Measurements from ENCODE around the gene C19orf12.
"Not testable (repeated sequence)": the region's sequence is repeated elsewhere in the genome, so short reads cannot be mapped to it uniquely, and the experiment has no call there.

The C19orf12 gene

DNA sequence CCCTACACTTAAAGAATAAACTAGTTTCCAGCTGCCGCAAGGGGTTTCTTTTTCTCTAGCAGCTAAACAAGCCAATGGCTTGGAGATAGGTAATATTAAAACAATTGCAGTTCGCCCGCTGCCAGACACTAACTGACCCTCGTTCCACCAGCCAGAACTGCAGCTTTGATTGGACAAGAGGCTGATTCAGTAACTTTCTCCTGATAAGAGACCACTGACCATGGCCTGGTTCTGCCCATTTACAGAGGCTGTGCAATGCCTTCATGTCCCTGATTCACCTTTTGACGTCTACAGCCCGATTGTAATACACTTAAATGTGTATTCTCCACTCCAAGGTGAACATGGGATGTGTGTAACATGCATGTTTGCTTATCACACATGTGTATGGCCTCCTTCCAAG lies 12.8 kb upstream of the C19orf12 start:
- no peak overlapping the region for H3K9ac ChIP-seq (ENCODE audit: low read depth, low read length)

GRCh38 chr19:29724746-29725145 lies 9.7 kb upstream of the C19orf12 start:
- Histone ChIP-seq H3K36me3 (ENCODE audit: insufficient read depth, low read length) (no peaks in the 10 kb centered on the region), H3K27ac (ENCODE audit: low read depth, low read length) (peak overlapping the region; percentile 24; the same call in 1 of the 2 replicates), H3K9ac (ENCODE audit: low read depth, low read length) (peak overlapping the region; percentile 78), H3K4me1 (ENCODE audit: insufficient read depth, low read length) (peaks cover 5% of the 10 kb centered on the region), H3K9me3 (ENCODE audit: insufficient read depth, low read depth, low read length) (no peaks in the 10 kb centered on the region), H3K4me3 (ENCODE audit: low read length) (peak overlapping the region; percentile 36), H3K27me3 (ENCODE audit: insufficient read depth, low read length) (peaks cover 16% of the 10 kb centered on the region)
- WGBS: 75% methylated on average over 13 of the region's 14 CpGs

More for the DNA sequence above, 12.8 kb upstream of the C19orf12 start:
- H3K27ac ChIP-seq (ENCODE audit: low read depth, low read length): no peak overlapping the region
- peaks cover 15% of the 10 kb centered on the region for H3K27me3 ChIP-seq (ENCODE audit: insufficient read depth, low read length)
- H3K4me1 ChIP-seq (ENCODE audit: insufficient read depth, low read length): peaks cover 5% of the 10 kb centered on the region
- WGBS: 94% methylated on average over 6 of the region's 6 CpGs
- H3K4me3 ChIP-seq (ENCODE audit: low read length): no peak overlapping the region
- no peaks in the 10 kb centered on the region for H3K36me3 ChIP-seq (ENCODE audit: insufficient read depth, low read length)
- H3K9me3 ChIP-seq (ENCODE audit: insufficient read depth, low read depth, low read length): no peaks in the 10 kb centered on the region

- 30% methylated on average over 39 of the region's 39 CpGs for WGBS
- Histone ChIP-seq H3K36me3 (ENCODE audit: insufficient read depth, low read length) (no peaks in the 10 kb centered on the region), H3K9me3 (ENCODE audit: insufficient read depth, low read depth, low read length) (no peaks in the 10 kb centered on the region), H3K9ac (ENCODE audit: low read depth, low read length) (peak overlapping the region; percentile 78), H3K27ac (ENCODE audit: low read depth, low read length) (peak overlapping the region; percentile 25; the same call in 1 of the 2 replicates), H3K27me3 (ENCODE audit: insufficient read depth, low read length) (peaks cover 16% of the 10 kb centered on the region), H3K4me3 (ENCODE audit: low read length) (peak overlapping the region; percentile 36), H3K4me1 (ENCODE audit: insufficient read depth, low read length) (peaks cover 5% of the 10 kb centered on the region)
These were observed 9.1 kb upstream of the C19orf12 start for GRCh38 chr19:29724102-29724641.

DNA sequence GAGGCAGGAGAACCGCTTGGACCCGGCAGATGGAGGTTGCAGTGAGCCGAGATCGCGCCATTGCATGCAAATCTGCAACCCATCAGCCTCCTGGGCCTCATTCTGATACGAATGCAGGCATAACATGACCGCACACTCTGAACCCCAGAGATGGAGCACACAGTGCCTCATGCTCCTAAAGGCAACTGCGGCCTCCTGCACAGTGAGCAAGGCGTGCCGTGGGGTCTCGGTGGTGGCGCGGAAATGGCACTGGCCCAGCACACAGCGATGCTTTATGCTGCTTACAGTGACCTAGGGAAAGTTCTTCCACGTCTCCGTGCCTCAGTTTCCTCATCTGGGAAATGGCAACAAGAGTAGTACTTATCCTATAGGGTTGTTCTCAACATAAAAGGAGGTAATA lies 2.0 kb upstream of the C19orf12 start:
- Histone ChIP-seq H3K27me3 (ENCODE audit: insufficient read depth, low read length) (no peaks in the 10 kb centered on the region), H3K4me3 (ENCODE audit: low read length) (no peak overlapping the region), H3K4me1 (ENCODE audit: insufficient read depth, low read length) (peaks cover 3% of the 10 kb centered on the region; the same call in 1 of the 2 replicates), H3K27ac (ENCODE audit: low read depth, low read length) (no peak overlapping the region), H3K36me3 (ENCODE audit: insufficient read depth, low read length) (no peaks in the 10 kb centered on the region), H3K9me3 (ENCODE audit: insufficient read depth, low read depth, low read length) (no peaks in the 10 kb centered on the region), H3K9ac (ENCODE audit: low read depth, low read length) (no peak overlapping the region)
- 91% methylated on average over 16 of the region's 16 CpGs for WGBS

DNA sequence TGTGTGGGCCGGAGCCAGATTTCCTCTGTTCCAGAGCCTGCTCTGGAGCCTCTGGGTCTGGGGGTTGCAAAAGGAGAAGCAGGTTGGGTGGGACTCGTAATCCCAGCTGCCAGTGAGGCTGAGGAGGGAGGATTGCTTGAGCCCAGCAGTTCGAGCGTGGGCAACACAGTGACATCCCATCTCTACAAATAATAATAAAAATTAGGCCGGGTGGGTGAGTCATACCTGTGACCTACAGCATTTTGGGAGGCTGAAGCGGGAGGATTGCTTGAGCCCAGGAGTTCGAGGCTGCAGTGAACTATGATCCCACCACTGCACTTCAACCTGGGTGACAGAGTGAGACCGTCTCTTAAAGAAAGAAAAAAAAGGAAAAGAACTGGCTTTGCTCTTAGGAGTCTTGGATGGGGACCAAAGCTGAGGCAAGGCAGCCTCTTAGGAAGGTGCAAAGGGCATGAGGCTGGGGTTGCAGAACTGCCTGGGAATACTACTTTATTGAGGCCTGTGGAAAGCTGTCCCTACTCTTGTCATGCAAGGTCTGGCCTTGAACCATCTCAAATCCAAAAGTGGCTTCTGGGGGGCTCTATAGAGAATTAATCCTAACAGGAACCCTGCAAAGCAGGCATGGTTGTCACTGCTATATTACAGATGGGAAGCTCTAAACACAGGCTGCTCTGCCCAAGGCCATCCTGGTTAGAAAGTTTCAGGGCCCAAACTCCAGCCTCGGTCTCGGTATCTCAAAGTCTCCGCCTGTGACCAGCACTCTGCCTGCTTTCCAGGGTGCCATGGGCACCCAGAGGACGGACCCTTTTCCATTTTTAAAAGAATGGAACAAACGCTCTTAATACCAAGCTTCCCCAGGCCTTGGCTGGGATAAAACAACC lies 880 bp upstream of the C19orf12 start:
- Histone ChIP-seq H3K36me3 (ENCODE audit: insufficient read depth, low read length) (no peaks in the 10 kb centered on the region), H3K4me3 (ENCODE audit: low read length) (peak overlapping the region; percentile 73), H3K9ac (ENCODE audit: low read depth, low read length) (peak overlapping the region; percentile 87), H3K4me1 (ENCODE audit: insufficient read depth, low read length) (peaks cover 3% of the 10 kb centered on the region; the same call in 1 of the 2 replicates), H3K27me3 (ENCODE audit: insufficient read depth, low read length) (no peaks in the 10 kb centered on the region), H3K9me3 (ENCODE audit: insufficient read depth, low read depth, low read length) (no peaks in the 10 kb centered on the region), H3K27ac (ENCODE audit: low read depth, low read length) (peak overlapping the region; percentile 76; the same call in 1 of the 2 replicates)
- 66% methylated on average over 11 of the region's 13 CpGs for WGBS

- Histone ChIP-seq H3K4me3 (ENCODE audit: low read length) (peak overlapping the region; percentile 73), H3K9me3 (ENCODE audit: insufficient read depth, low read depth, low read length) (no peaks in the 10 kb centered on the region), H3K27me3 (ENCODE audit: insufficient read depth, low read length) (no peaks in the 10 kb centered on the region), H3K4me1 (ENCODE audit: insufficient read depth, low read length) (peaks cover 3% of the 10 kb centered on the region; the same call in 1 of the 2 replicates), H3K36me3 (ENCODE audit: insufficient read depth, low read length) (no peaks in the 10 kb centered on the region; the same call in 1 of the 2 replicates), H3K9ac (ENCODE audit: low read depth, low read length) (peak overlapping the region; percentile 87), H3K27ac (ENCODE audit: low read depth, low read length) (no peak overlapping the region)
- WGBS: 54% methylated on average over 12 of the region's 15 CpGs
These were observed 599 bp downstream of the C19orf12 start for GRCh38 chr19:29714371-29714952.

DNA sequence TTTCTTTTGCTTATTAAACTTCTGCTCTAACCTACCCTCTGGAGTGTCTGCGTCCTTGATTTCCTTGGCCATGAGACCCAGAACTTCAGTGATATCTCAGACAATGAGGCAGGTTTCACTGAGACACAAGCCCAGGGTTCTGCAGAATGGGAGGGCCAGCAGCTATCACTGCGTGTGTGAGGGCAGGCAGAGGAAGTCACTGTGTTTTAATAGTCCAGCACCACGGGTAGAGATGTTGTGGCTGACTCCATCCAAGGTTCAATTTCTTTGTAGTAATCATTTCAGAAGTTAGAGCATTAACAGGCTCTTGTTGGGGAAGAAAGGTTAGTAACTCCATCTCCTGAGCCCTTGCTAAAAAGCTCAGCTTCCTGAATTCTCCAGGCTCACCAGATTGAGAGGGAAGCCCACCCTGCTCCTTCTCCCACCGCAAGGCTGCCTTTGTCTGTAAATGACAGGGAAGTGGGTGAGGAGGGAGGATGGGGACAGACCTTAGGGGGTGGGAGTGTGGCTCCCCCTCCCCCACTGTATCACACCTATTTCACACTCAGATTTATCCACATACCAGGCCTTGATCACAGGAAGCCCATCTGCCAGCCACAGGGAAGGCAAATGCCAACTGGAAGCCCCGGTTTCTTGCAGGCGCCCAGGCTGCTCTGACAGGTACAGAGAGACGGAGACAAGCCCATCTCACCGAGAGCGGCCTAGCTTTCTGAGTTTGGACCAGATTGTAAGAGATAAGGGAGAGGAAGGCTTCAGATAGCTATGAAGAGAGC lies 2.1 kb downstream of the C19orf12 start:
- H3K27me3 ChIP-seq (ENCODE audit: insufficient read depth, low read length): no peaks in the 10 kb centered on the region
- 78% methylated on average over 8 of the region's 9 CpGs for WGBS
- peaks cover 3% of the 10 kb centered on the region; the same call in 1 of the 2 replicates for H3K4me1 ChIP-seq (ENCODE audit: insufficient read depth, low read length)
- H3K27ac ChIP-seq (ENCODE audit: low read depth, low read length): no peak overlapping the region
- no peaks in the 10 kb centered on the region; the same call in 1 of the 2 replicates for H3K36me3 ChIP-seq (ENCODE audit: insufficient read depth, low read length)
- no peaks in the 10 kb centered on the region for H3K9me3 ChIP-seq (ENCODE audit: insufficient read depth, low read depth, low read length)
- H3K9ac ChIP-seq (ENCODE audit: low read depth, low read length): no peak overlapping the region
- no peak overlapping the region for H3K4me3 ChIP-seq (ENCODE audit: low read length)

DNA sequence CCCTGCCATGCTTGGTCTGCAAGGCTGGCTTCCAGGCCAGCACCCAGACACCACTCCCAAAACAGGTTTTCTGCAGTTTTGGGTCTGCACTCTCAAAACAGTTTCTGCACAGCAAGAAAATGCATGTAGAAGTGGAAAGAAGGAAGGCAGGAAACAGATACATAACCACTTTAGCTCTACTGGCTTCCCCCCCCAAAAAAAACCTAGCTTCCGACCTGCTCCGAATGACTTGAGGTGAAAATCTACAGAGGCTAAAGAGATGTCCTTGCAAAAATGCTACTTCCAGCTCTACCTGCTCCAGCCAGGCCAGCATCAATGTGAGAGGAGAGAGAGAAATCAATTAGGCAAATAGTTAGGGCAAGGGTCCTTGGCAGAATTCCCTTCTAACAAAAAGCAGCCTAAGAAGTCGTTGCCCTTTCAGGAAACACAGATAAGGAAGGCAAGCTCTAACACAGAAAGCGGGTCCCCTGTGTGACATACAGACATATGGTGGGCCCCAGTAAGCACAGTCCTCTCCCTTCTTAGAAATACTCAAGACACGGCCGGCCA lies 3.4 kb downstream of the C19orf12 start:
- 94% methylated on average over 6 of the region's 6 CpGs for WGBS
- H3K36me3 ChIP-seq (ENCODE audit: insufficient read depth, low read length): peaks cover 2% of the 10 kb centered on the region; the same call in 1 of the 2 replicates
- H3K27me3 ChIP-seq (ENCODE audit: insufficient read depth, low read length): no peaks in the 10 kb centered on the region
- H3K9ac ChIP-seq (ENCODE audit: low read depth, low read length): no peak overlapping the region
- H3K4me1 ChIP-seq (ENCODE audit: insufficient read depth, low read length): peaks cover 3% of the 10 kb centered on the region; the same call in 1 of the 2 replicates
- no peak overlapping the region for H3K27ac ChIP-seq (ENCODE audit: low read depth, low read length)
- H3K9me3 ChIP-seq (ENCODE audit: insufficient read depth, low read depth, low read length): no peaks in the 10 kb centered on the region
- H3K4me3 ChIP-seq (ENCODE audit: low read length): no peak overlapping the region

DNA sequence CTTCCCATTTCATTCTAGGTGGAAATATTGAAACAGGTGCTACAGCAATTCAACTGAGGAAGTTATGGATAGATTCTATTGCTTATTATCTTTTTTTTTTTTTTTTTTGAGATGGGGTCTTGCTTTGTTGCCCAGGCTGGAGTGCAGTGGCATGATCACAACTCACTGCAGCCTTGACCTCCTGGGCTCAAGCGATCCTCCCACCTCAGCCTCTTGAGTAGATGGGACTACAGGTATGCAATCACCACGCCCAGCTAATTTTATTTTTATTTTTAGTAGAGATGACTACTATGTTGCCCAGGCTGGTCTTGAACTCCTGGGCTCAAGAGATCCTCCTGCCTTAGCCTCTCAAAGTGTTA lies 5.6 kb downstream of the C19orf12 start:
- not testable (repeated sequence) for H3K36me3 ChIP-seq (ENCODE audit: insufficient read depth, low read length); H3K4me3 ChIP-seq (ENCODE audit: low read length); H3K9ac ChIP-seq (ENCODE audit: low read depth, low read length); H3K4me1 ChIP-seq (ENCODE audit: insufficient read depth, low read length); H3K9me3 ChIP-seq (ENCODE audit: insufficient read depth, low read depth, low read length); H3K27me3 ChIP-seq (ENCODE audit: insufficient read depth, low read length); H3K27ac ChIP-seq (ENCODE audit: low read depth, low read length)
- 97% methylated on average over 2 of the region's 2 CpGs for WGBS

DNA sequence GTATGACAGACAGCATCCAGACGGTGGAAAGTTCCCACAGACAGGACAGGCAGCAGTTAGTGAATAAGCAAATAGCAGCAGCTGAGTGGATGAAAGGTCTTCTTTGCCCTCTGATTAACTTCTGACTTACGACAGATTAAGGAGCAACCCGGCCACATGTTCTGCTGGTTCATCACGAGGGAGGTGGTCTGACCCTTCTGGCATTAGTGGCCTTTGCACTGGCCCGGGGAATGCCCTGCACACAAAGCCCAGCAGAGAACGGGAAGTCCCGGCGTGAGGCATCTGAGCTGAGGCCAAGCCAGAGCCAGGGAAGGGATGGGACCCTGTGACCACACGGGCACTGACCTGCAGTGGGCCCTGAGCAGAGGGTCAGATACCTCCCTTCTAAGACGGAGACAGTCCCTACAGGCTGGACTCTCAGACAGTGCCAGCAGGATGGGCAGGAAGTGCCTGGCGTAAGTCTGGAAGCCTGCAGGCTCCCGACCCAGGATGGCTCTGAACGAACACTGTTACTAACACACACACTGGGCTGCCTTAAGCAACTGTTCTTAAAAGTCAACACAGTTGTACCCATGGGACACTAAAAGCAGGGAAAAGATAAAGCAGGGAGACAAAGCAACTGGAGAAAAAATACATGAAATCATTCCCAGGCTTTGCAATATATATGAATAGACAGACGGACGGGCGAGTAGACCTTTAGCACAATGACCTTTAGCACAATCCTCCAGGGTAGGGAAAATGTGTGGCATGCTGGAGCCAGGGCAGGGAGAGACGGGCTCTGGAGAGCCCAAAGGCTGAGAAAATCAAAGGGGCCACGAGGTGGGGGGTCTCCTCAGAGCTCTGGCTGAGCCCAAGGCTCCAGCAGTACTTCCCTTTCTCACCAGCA lies 6.3 kb downstream of the C19orf12 start:
- Histone ChIP-seq H3K9me3 (ENCODE audit: insufficient read depth, low read depth, low read length) (no peaks in the 10 kb centered on the region), H3K4me1 (ENCODE audit: insufficient read depth, low read length) (no peaks in the 10 kb centered on the region), H3K9ac (ENCODE audit: low read depth, low read length) (0 out of 2 replicates have a peak overlapping the region, but pooled peaks have one; percentile 7), H3K4me3 (ENCODE audit: low read length) (no peak overlapping the region), H3K27ac (ENCODE audit: low read depth, low read length) (no peak overlapping the region), H3K27me3 (ENCODE audit: insufficient read depth, low read length) (no peaks in the 10 kb centered on the region), H3K36me3 (ENCODE audit: insufficient read depth, low read length) (peaks cover 2% of the 10 kb centered on the region; the same call in 1 of the 2 replicates)
- WGBS: 92% methylated on average over 18 of the region's 18 CpGs

All from HUES64 (cell line).